ENCODE results near the gene HMOX2.
A peak's percentile ranks its signal among the peaks of the same experiment; 100 is the strongest.

- TF ChIP-seq CTCF (IDR thresholded peaks at IDR 0.05) = peak in 1 of 6 experiments; percentile 23
- TF ChIP-seq POLR2A (IDR thresholded peaks at IDR 0.05) = no peak
These were observed 1.8 kb downstream of the HMOX2 start for GRCh38 chr16:4477966-4478365.
